Left lung (tissue), 10 donors: ENCODE data around the gene SLC38A3. TPM values are rescaled to one million over a fixed set of nuclear protein-coding genes. Genes with fewer than 3 reads are reported as not detected.

ENCODE experiments used
- ATAC-seq: fragments of 200-7000 bp; cut with Tn5 transposase; one replicate; pipeline ENCODE4 v1.9.1; 2020; ENCODE audit warnings: moderate library complexity
- DNase-seq, 4 donors: peaks; one replicate each; pipeline ENCODE4 v3.0.0-alpha.2; 2013 to 2020
- H3K27ac ChIP-seq, 2 donors: fragments of 200-600 bp; sonication (generic) in 1 of 2; one replicate each; pipeline versions ENCODE4 v1.5.0 to v1.8.0; 2020 to 2021
- H3K27me3 ChIP-seq, 2 donors: fragments of 200-600 bp; sonication (generic) in 1 of 2; one replicate each; pipeline versions ENCODE4 v1.5.0 to v1.8.0; 2020 to 2021
- H3K36me3 ChIP-seq, 2 donors: fragments of 200-600 bp; sonication (generic) in 1 of 2; one replicate each; pipeline versions ENCODE4 v1.5.0 to v1.8.0; 2020 to 2021
- H3K4me1 ChIP-seq, 2 donors: fragments of 200-600 bp; one replicate each; pipeline ENCODE4 v1.8.0; 2021
- H3K4me3 ChIP-seq, 2 donors: fragments of 200-600 bp; sonication (generic) in 1 of 2; one replicate each; pipeline versions ENCODE4 v1.5.0 to v1.8.0; 2020 to 2021; ENCODE audit warnings: mild to moderate bottlenecking in 1 of 2
- H3K9me3 ChIP-seq, 2 donors: fragments of 200-600 bp; sonication (generic) in 1 of 2; one replicate each; pipeline versions ENCODE4 v1.5.0 to v1.8.0; 2020 to 2021
- CTCF ChIP-seq, 2 donors: fragments of 200-600 bp; sonication (generic) in 1 of 2; IDR thresholded peaks; one replicate each; pipeline versions ENCODE4 v1.5.0 to v1.8.0; 2021; ENCODE audit warnings: antibody characterized with exemption in 2 of 2
- intact Hi-C, 2 donors: fragments of 100-400 bp; cut with DNase I; formaldehyde crosslinking; loops; one replicate each; pipeline versions ENCODE4 v1.11.2 to v1.14.2; 2022
- polyA plus RNA-seq, 6 donors: library from polyadenylated mRNA; unstranded; fragments of 120-200 nt; gene quantifications; one replicate each; pipeline ENCODE4 v1.2.1, GENCODE V29; 2013; ENCODE audit not compliant: insufficient read length in 6 of 6
- total RNA-seq, 2 donors: library from RNA; stranded (reverse); fragmentation: NEBNext Ultra II Directional; extraction: Animal tissue kit (Norgen Biotek cat#: 25700); gene quantifications; one replicate each; pipeline ENCODE4 v1.2.1, GENCODE V29; 2021
- donor health status: DM: no; HTN: yes; CAD: no.
- donor health status: DM: no; HTN: no; CAD: no.

The SLC38A3 gene
- total and polyA plus RNA-seq, 8 donors, result 0.23 to 10.9 (median 7.8) TPM; not detected in 1

GRCh38 chr3:50165910-50166538, 39.0 kb upstream of the SLC38A3 start:
- no peaks in the 10 kb centered on the region for H3K9me3 ChIP-seq
- ATAC-seq (peak; percentile 2), DNase-seq (no peak)
- no peak for TF ChIP-seq CTCF (IDR thresholded peaks at IDR 0.05)
- no peaks in the 10 kb centered on the region for H3K27me3 ChIP-seq
- H3K4me1 ChIP-seq, result peaks cover 28 to 78% of the 10 kb centered on the region in 2 donors
- H3K36me3 ChIP-seq, result no peaks in the 10 kb centered on the region
- intact Hi-C loops, result no loop called here
- H3K4me3 ChIP-seq, result no peak overlapping the region
- peak overlapping the region; percentile 60 to 73 for H3K27ac ChIP-seq

GRCh38 chr3:50166620-50167019, 38.5 kb upstream of the SLC38A3 start:
- Histone ChIP-seq H3K27me3 (no peaks in the 10 kb centered on the region), H3K36me3 (no peaks in the 10 kb centered on the region), H3K9me3 (no peaks in the 10 kb centered on the region), H3K4me1 (peaks cover 34 to 79% of the 10 kb centered on the region in 2 donors), H3K27ac (peak overlapping the region; percentile 60 to 73), H3K4me3 (no peak overlapping the region)
- intact Hi-C loops, result no loop called here
- ATAC-seq (no peak), DNase-seq (no peak)
- no peak for TF ChIP-seq CTCF (IDR thresholded peaks at IDR 0.05)

- no peak overlapping the region for H3K4me3 ChIP-seq
- H3K27ac ChIP-seq, result peak overlapping the region; percentile 60 to 73
- ATAC-seq, result no peak
- no peak for TF ChIP-seq CTCF (IDR thresholded peaks at IDR 0.05)
- H3K4me1 ChIP-seq, result peaks cover 35 to 80% of the 10 kb centered on the region in 2 donors
- DNase-seq, result no peak
- intact Hi-C loops, result no loop called here
- no peaks in the 10 kb centered on the region for H3K9me3 ChIP-seq
- H3K36me3 ChIP-seq, result no peaks in the 10 kb centered on the region
- no peaks in the 10 kb centered on the region for H3K27me3 ChIP-seq
Observed at GRCh38 chr3:50167069-50167840, 37.8 kb upstream of the SLC38A3 start.

- ATAC-seq (no peak), DNase-seq (no peak)
- H3K36me3 ChIP-seq, result no peaks in the 10 kb centered on the region
- intact Hi-C loops, result no loop called here
- H3K4me1 ChIP-seq, result peaks cover 35 to 82% of the 10 kb centered on the region in 2 donors
- no peaks in the 10 kb centered on the region for H3K27me3 ChIP-seq
- H3K27ac ChIP-seq, result peak overlapping the region in 1 of 2 donors; percentile 73
- H3K9me3 ChIP-seq, result no peaks in the 10 kb centered on the region
- TF ChIP-seq CTCF (IDR thresholded peaks at IDR 0.05), result no peak
- H3K4me3 ChIP-seq, result no peak overlapping the region
Observed at GRCh38 chr3:50167841-50168209, 37.2 kb upstream of the SLC38A3 start.

GRCh38 chr3:50168388-50168787, 36.7 kb upstream of the SLC38A3 start:
- H3K4me3 ChIP-seq, result no peak overlapping the region
- intact Hi-C loops, result no loop called here
- no peaks in the 10 kb centered on the region for H3K9me3 ChIP-seq
- no peak for ATAC-seq
- peaks cover 34 to 78% of the 10 kb centered on the region in 2 donors for H3K4me1 ChIP-seq
- H3K27me3 ChIP-seq, result no peaks in the 10 kb centered on the region
- H3K36me3 ChIP-seq, result no peaks in the 10 kb centered on the region
- no peak for DNase-seq
- TF ChIP-seq CTCF (IDR thresholded peaks at IDR 0.05), result no peak
- peak overlapping the region in 1 of 2 donors; percentile 73 for H3K27ac ChIP-seq
